Skeletal muscle tissue (tissue), 4 donors: Measurements from ENCODE around the gene ZPR1. TPM values are rescaled to one million over a fixed set of nuclear protein-coding genes. Genes with fewer than 3 reads are reported as not detected.
"Not testable (repeated sequence)": the region's sequence is repeated elsewhere in the genome, so short reads cannot be mapped to it uniquely, and the experiment has no call there.

ENCODE experiments used
- H3K27ac ChIP-seq: one replicate; pipeline ENCODE4 v1.7.0; 2013; ENCODE audit warnings: mild to moderate bottlenecking, low read depth, low read length, inconsistent platforms
- H3K27me3 ChIP-seq, 3 donors: one replicate each; pipeline ENCODE4 v1.7.0; 2013; ENCODE audit warnings: low read length in 3 of 3; ENCODE audit not compliant: control insufficient read depth in 3 of 3, insufficient read depth in 3 of 3
- H3K36me3 ChIP-seq, 3 donors: one replicate each; pipeline ENCODE4 v1.7.0; 2013; ENCODE audit warnings: low read length in 3 of 3; ENCODE audit not compliant: control insufficient read depth in 3 of 3, insufficient read depth in 3 of 3
- H3K4me1 ChIP-seq, 3 donors: one replicate each; pipeline ENCODE4 v1.7.0; 2013; ENCODE audit warnings: low read length in 3 of 3, mild to moderate bottlenecking in 3 of 3; ENCODE audit not compliant: control insufficient read depth in 3 of 3, insufficient read depth in 3 of 3
- H3K4me3 ChIP-seq, 3 donors: one replicate each; pipeline ENCODE4 v1.7.0; 2013; ENCODE audit warnings: low read length in 3 of 3
- H3K9ac ChIP-seq, 3 donors: one replicate each; pipeline ENCODE4 v1.7.0; 2013; ENCODE audit warnings: low read length in 3 of 3, mild to moderate bottlenecking in 3 of 3, moderate library complexity in 2 of 3, low read depth in 1 of 3
- H3K9me3 ChIP-seq, 3 donors: one replicate each; pipeline ENCODE4 v1.7.0; 2013; ENCODE audit warnings: low read length in 3 of 3; ENCODE audit not compliant: control insufficient read depth in 3 of 3
- total RNA-seq: library from RNA; depleted of rRNA; stranded (reverse); fragments of >200 nt; gene quantifications from one replicate; pipeline ENCODE4 v1.2.3, GENCODE V29; 2014
- donor health status: Osteomylitis.

The ZPR1 gene
- total RNA-seq, 1 donor from 2014 or later: 16.7 TPM

GRCh38 chr11:116808262-116809175 lies 20.7 kb upstream of the ZPR1 start:
- H3K27ac ChIP-seq: no peak overlapping the region
- no peaks in the 10 kb centered on the region for H3K4me1 ChIP-seq
- H3K9me3 ChIP-seq: no peaks in the 10 kb centered on the region
- H3K9ac ChIP-seq: no peak overlapping the region
- no peak overlapping the region for H3K4me3 ChIP-seq
- no peaks in the 10 kb centered on the region for H3K27me3 ChIP-seq
- no peaks in the 10 kb centered on the region for H3K36me3 ChIP-seq

DNA sequence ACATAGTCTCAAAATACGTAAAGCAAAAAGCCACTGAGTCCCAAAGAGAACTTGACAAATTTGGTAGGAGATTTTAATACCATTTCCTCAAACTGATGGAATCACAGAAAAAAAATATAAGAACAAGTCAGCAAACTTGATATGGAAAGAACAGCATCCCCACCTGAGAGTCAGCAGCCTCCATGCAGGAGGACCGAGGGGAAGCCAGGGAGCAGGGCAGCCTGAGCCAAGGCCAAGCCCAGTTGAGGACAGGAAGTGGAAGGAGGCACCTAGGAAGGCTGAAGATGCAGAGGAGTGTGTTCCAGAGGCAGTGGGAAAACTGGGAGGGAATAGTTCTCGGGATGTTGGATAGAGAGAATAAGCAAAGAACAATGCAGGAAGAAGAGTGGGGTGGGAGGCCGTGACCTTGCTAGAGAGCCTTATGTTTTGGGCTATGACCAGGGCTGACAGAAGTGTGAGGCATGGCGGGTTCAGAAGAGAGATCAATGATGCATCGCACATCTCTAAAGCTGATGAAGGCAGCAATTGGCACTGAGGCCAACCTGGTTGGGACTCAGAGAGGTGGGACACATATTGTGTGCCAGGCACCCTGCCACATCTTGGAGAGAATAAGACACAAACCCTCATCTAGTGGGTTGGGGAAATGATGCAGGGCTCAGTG lies 19.9 kb upstream of the ZPR1 start:
- no peaks in the 10 kb centered on the region for H3K27me3 ChIP-seq
- H3K36me3 ChIP-seq: no peaks in the 10 kb centered on the region
- no peaks in the 10 kb centered on the region for H3K4me1 ChIP-seq
- H3K9ac ChIP-seq: no peak overlapping the region
- H3K27ac ChIP-seq: no peak overlapping the region
- H3K9me3 ChIP-seq: no peaks in the 10 kb centered on the region
- H3K4me3 ChIP-seq: no peak overlapping the region

- Histone ChIP-seq H3K27ac (no peak overlapping the region), H3K9ac (no peak overlapping the region), H3K36me3 (no peaks in the 10 kb centered on the region), H3K27me3 (peaks cover 0 to 2% (median 0%) of the 10 kb centered on the region in 3 donors), H3K4me3 (no peak overlapping the region), H3K4me1 (no peaks in the 10 kb centered on the region), H3K9me3 (no peaks in the 10 kb centered on the region)
Observed at GRCh38 chr11:116804001-116804400, 16.2 kb upstream of the ZPR1 start.

DNA sequence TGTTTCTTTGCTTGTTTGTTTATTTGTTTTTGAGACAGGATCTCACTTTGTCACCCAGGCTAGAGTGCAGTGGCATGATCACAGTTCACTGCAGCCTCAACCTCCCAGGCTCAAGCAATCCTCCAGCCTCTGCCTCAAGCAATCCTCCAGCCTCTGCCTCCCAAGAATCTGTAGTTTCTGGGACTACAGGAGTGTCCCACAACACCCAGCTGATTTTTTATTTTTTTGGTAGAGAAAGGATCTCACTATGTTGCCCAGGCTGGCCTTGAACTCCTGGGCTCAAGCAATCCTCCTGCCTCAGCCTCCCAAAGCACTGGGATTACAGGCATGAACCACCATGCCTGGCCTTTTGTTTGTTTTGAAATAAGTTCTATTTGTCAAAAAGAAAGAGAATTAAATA lies 13.8 kb upstream of the ZPR1 start:
- H3K36me3 ChIP-seq, H3K27ac ChIP-seq, H3K9me3 ChIP-seq, H3K4me3 ChIP-seq, H3K4me1 ChIP-seq, H3K27me3 ChIP-seq, H3K9ac ChIP-seq: not testable (repeated sequence)

- Histone ChIP-seq H3K9ac (no peak overlapping the region), H3K36me3 (no peaks in the 10 kb centered on the region), H3K4me3 (no peak overlapping the region), H3K27ac (no peak overlapping the region), H3K27me3 (peaks cover 0 to 2% (median 0%) of the 10 kb centered on the region in 3 donors), H3K9me3 (no peaks in the 10 kb centered on the region), H3K4me1 (no peaks in the 10 kb centered on the region)
Observed at GRCh38 chr11:116800610-116801009, 12.8 kb upstream of the ZPR1 start.

DNA sequence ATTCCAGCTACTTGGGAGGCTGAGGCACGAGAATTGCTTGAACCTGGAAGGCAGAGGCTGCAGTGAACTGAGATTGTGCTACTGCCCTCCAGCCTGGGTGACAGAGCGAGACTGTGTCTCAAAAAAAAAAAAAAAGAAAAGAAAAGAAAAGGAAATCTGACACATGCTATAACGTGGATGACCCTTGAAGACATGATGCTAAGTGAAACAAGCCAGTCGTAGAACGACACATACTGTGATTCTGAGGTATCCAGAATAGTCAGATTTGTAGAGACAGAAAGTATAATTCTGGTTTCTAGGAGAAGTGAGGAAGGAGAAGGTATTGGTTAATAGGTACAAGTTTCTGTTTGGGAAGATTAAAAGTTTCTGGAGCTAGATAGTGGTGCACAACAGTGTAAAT lies 10.5 kb upstream of the ZPR1 start:
- Histone ChIP-seq H3K27ac (no peak overlapping the region), H3K4me1 (no peaks in the 10 kb centered on the region), H3K9ac (no peak overlapping the region), H3K9me3 (no peaks in the 10 kb centered on the region), H3K4me3 (no peak overlapping the region), H3K27me3 (peaks cover 0 to 2% (median 0%) of the 10 kb centered on the region in 3 donors), H3K36me3 (no peaks in the 10 kb centered on the region)

- Histone ChIP-seq H3K27ac (no peak overlapping the region), H3K4me1 (no peaks in the 10 kb centered on the region), H3K9me3 (no peaks in the 10 kb centered on the region), H3K36me3 (no peaks in the 10 kb centered on the region), H3K9ac (no peak overlapping the region), H3K4me3 (no peak overlapping the region), H3K27me3 (peaks cover 0 to 2% (median 0%) of the 10 kb centered on the region in 3 donors)
Observed at GRCh38 chr11:116797816-116798215, 10.0 kb upstream of the ZPR1 start.

DNA sequence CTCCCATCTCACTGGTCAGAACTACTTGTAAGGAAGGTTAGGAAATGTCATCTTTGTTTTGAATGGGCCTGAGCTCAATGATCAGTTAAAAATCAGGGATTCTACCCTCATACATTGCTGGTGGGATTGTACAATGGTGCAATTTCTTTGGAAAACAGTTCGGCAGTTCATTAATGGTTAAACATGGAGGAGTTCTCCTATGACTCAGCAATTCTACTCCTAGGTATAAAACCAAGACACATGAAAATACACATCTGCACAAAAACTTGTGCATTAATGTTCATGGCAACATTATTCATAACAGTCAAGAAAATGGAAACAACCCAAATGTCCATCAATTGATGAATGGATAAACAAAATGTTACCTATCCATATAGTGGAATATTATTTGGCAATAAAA lies 8.7 kb upstream of the ZPR1 start:
- H3K4me1 ChIP-seq: peaks cover 1 to 3% (median 2%) of the 10 kb centered on the region in 3 donors
- H3K27ac ChIP-seq: no peak overlapping the region
- H3K36me3 ChIP-seq: no peaks in the 10 kb centered on the region

GRCh38 chr11:116794851-116795250 lies 7.0 kb upstream of the ZPR1 start:
- Histone ChIP-seq H3K27me3 (peaks cover 0 to 3% (median 0%) of the 10 kb centered on the region in 3 donors), H3K36me3 (no peaks in the 10 kb centered on the region), H3K9ac (no peak overlapping the region), H3K9me3 (no peaks in the 10 kb centered on the region), H3K4me3 (no peak overlapping the region), H3K27ac (no peak overlapping the region), H3K4me1 (peaks cover 5 to 10% (median 7%) of the 10 kb centered on the region in 3 donors)

More for the DNA sequence above, 8.7 kb upstream of the ZPR1 start:
- no peak overlapping the region for H3K4me3 ChIP-seq
- H3K27me3 ChIP-seq: peaks cover 0 to 2% (median 0%) of the 10 kb centered on the region in 3 donors
- no peak overlapping the region for H3K9ac ChIP-seq
- no peaks in the 10 kb centered on the region for H3K9me3 ChIP-seq

DNA sequence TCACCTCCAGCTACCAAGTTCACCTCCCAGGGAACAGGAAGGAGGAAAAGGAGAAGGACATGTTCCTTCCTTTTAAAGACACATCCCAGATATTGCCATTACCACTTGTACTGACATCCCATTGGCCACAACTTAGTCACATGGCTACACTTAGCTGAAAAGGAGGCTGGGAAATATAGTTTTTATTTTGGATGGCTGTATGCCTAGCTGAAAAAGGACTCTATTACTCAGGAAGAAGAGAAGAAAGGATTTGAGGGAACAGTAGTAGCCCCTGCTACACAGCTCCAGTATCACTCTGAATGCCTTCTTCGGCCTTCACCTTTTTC lies 5.9 kb upstream of the ZPR1 start:
- Histone ChIP-seq H3K9me3 (no peaks in the 10 kb centered on the region), H3K27ac (no peak overlapping the region), H3K36me3 (no peaks in the 10 kb centered on the region), H3K4me1 (peaks cover 5 to 10% (median 7%) of the 10 kb centered on the region in 3 donors), H3K9ac (no peak overlapping the region), H3K27me3 (peaks cover 0 to 3% (median 0%) of the 10 kb centered on the region in 3 donors), H3K4me3 (no peak overlapping the region)
